SK-N-MC (cell line): ENCODE measurements around the gene C11orf71.

Source experiments
- DNase-seq: peaks from one replicate; pipeline ENCODE4 v3.0.0-alpha.2; 2011; ENCODE audit warnings: low read depth, low spot score
- H3K27ac ChIP-seq: fragments of 200-600 bp; sonication (generic); 2 replicates; pipeline ENCODE4 v1.5.1; 2016; ENCODE audit warnings: mixed run types
- H3K36me3 ChIP-seq: fragments of 200-600 bp; sonication (generic); 2 replicates; pipeline ENCODE4 v1.6.1; 2017; ENCODE audit warnings: antibody characterized with exemption, low read length, mixed read lengths; ENCODE audit not compliant: insufficient read depth
- H3K4me3 ChIP-seq: fragments of 200-600 bp; sonication (generic); 2 replicates; pipeline ENCODE4 v1.5.1; 2016
- H3K9ac ChIP-seq: fragments of 200-600 bp; sonication (generic); 2 replicates; pipeline ENCODE4 v1.8.0; 2017; ENCODE audit warnings: mixed run types, mixed read lengths; ENCODE audit not compliant: insufficient read length
- H3K9me3 ChIP-seq: fragments of 200-600 bp; sonication (generic); 2 replicates; pipeline ENCODE4 v1.6.1; 2017; ENCODE audit warnings: low read depth, mild to moderate bottlenecking, antibody characterized with exemption, low read length, moderate library complexity, mixed read lengths
- EZH2 ChIP-seq: fragments of 200-600 bp; sonication (generic); IDR thresholded peaks from one replicate; pipeline ENCODE4 v1.6.1; 2017; ENCODE audit warnings: antibody characterized with exemption
- FOXP2 ChIP-seq: optimal IDR thresholded peaks from 2 replicates; pipeline ENCODE3; 2011; ENCODE audit warnings: mild to moderate bottlenecking, moderate library complexity; ENCODE audit not compliant: insufficient read depth; ENCODE audit errors: extremely low read length, control extremely low read depth
- POLR2AphosphoS5 ChIP-seq: IDR thresholded peaks from 2 replicates; pipeline ENCODE4 v1.6.1; 2012; ENCODE audit warnings: mild to moderate bottlenecking, low read depth, low read length, borderline replicate concordance

Gene C11orf71

GRCh38 chr11:114413958-114414357, 13.6 kb upstream of the C11orf71 start:
- no peak overlapping the region for H3K9ac ChIP-seq
- DNase-seq, result no peak
- no peaks in the 10 kb centered on the region for H3K9me3 ChIP-seq
- no peak overlapping the region for H3K4me3 ChIP-seq
- TF ChIP-seq EZH2, result no peak
- no peak overlapping the region for H3K27ac ChIP-seq
- peaks cover 19% of the 10 kb centered on the region for H3K36me3 ChIP-seq

GRCh38 chr11:114412946-114413345, 12.6 kb upstream of the C11orf71 start:
- H3K36me3 ChIP-seq, result peaks cover 27% of the 10 kb centered on the region
- no peak for TF ChIP-seq FOXP2
- TF ChIP-seq POLR2AphosphoS5, result no peak
- H3K9me3 ChIP-seq, result no peaks in the 10 kb centered on the region
- no peak overlapping the region for H3K4me3 ChIP-seq
- DNase-seq, result no peak
- no peak overlapping the region for H3K9ac ChIP-seq
- no peak overlapping the region for H3K27ac ChIP-seq

GRCh38 chr11:114401311-114401710, 1.0 kb upstream of the C11orf71 start:
- H3K4me3 ChIP-seq, result peak overlapping the region; percentile 99
- TF ChIP-seq FOXP2 (no peak), POLR2AphosphoS5 (no peak), EZH2 (no peak)
- H3K27ac ChIP-seq, result peak overlapping the region; percentile 84
- DNase-seq, result no peak
- H3K36me3 ChIP-seq, result peaks cover 34% of the 10 kb centered on the region
- peak overlapping the region; percentile 99 for H3K9ac ChIP-seq
- H3K9me3 ChIP-seq, result no peaks in the 10 kb centered on the region

DNA sequence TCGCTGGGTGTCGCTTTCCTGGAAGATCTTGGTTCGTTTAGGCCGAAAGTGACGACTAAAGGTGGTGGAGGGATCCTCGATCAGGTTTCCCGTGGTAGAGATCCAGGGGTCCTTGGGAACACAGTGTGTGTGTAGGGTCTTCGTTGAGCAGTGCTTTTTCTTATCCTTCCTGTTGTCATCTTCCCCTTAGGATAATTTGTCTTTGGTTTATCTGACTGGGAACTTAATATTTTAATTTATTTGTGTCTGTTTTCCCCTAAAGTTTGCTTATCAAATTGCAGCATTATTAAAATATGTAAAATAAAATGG, 558 bp upstream of the C11orf71 start:
- peak overlapping the region; percentile 99 for H3K4me3 ChIP-seq
- H3K36me3 ChIP-seq, result peaks cover 30% of the 10 kb centered on the region
- H3K9me3 ChIP-seq, result no peaks in the 10 kb centered on the region
- H3K9ac ChIP-seq, result peak overlapping the region; percentile 99
- TF ChIP-seq EZH2 (no peak), POLR2AphosphoS5 (no peak), FOXP2 (no peak)
- H3K27ac ChIP-seq, result peak overlapping the region; percentile 84
- no peak for DNase-seq

DNA sequence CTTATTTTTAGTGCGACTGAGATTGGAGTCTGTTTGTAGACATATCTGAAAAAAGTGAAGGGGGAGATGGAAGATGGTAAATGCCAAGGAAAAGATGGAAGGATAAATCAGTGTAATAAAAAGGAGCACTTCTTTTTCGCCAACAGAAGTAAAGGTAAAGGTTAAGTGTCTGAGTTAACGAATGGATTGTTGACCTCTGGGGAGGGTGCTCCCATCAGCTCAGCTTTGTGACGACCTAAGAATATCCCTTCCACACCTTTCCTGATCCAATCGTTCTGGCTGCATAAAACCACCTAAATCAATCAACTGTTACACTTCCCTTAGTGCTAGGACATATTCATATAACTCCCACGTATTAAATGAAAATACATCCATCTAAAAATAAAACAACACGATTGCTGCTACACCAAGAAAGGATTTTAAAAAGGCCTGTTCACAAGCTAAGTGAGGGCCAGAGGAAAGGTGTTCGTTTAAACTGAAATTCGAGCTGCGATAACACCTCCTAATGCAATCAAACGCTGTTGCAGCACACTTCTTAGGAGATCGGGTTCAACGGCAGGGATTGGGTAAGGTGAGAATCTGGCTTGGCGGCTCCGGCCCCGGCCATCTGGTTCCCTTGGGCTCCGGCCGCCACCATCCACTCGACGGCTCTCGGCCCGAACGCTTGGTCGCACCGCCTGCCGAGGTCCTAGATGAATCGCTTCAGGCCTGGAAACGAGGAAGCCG, 658 bp downstream of the C11orf71 start:
- DNase-seq, result no peak
- Histone ChIP-seq H3K9me3 (no peaks in the 10 kb centered on the region), H3K4me3 (peak overlapping the region; percentile 99), H3K27ac (peak overlapping the region; percentile 91), H3K36me3 (peaks cover 20% of the 10 kb centered on the region), H3K9ac (peak overlapping the region; percentile 99)
- no peak for TF ChIP-seq FOXP2
- TF ChIP-seq POLR2AphosphoS5, result no peak
- TF ChIP-seq EZH2, result no peak

DNA sequence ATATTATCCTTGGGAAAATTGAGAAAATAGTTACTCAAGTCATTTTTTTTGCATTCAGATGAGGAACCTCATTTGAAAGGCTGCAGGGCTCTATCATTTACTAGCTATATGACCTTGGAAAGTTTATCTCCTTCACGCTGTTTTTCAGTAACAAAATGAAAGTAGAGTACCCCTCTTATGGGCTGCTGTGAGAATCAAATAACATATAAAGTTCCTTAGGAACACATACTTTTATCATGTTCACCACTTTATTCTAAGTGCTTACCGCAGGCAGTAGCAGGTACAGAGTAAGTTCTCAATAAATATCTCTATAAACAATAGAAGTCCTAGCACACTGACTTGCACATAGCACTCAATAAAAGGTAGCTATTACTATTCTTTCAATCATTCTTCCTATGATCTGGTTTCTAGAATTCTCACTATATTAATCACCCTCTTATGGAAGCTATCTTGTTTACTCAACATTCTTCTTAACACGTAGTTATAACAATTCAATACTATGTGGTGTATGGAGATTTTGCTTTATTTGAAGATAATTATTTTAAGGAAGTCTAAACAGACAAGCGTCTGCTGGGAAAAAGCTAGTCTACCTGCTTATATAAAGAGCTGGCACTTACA, 1.9 kb downstream of the C11orf71 start:
- no peak overlapping the region for H3K4me3 ChIP-seq
- H3K9ac ChIP-seq, result no peak overlapping the region
- no peaks in the 10 kb centered on the region for H3K9me3 ChIP-seq
- TF ChIP-seq FOXP2 (no peak), EZH2 (no peak)
- no peak overlapping the region for H3K27ac ChIP-seq
- H3K36me3 ChIP-seq, result peaks cover 10% of the 10 kb centered on the region
- DNase-seq, result no peak

GRCh38 chr11:114397349-114397982, 2.8 kb downstream of the C11orf71 start:
- Histone ChIP-seq H3K9ac (no peak overlapping the region), H3K4me3 (no peak overlapping the region), H3K27ac (no peak overlapping the region), H3K36me3 (peaks cover under 1% of the 10 kb centered on the region; the same call in 1 of the 2 replicates), H3K9me3 (no peaks in the 10 kb centered on the region)
- no peak for TF ChIP-seq EZH2
- TF ChIP-seq FOXP2, result no peak
- TF ChIP-seq POLR2AphosphoS5, result no peak
- no peak for DNase-seq

GRCh38 chr11:114396916-114397315, 3.4 kb downstream of the C11orf71 start:
- H3K27ac ChIP-seq, result no peak overlapping the region
- DNase-seq, result no peak
- no peaks in the 10 kb centered on the region for H3K9me3 ChIP-seq
- H3K4me3 ChIP-seq, result no peak overlapping the region
- TF ChIP-seq POLR2AphosphoS5, result no peak
- H3K9ac ChIP-seq, result no peak overlapping the region
- H3K36me3 ChIP-seq, result no peaks in the 10 kb centered on the region

DNA sequence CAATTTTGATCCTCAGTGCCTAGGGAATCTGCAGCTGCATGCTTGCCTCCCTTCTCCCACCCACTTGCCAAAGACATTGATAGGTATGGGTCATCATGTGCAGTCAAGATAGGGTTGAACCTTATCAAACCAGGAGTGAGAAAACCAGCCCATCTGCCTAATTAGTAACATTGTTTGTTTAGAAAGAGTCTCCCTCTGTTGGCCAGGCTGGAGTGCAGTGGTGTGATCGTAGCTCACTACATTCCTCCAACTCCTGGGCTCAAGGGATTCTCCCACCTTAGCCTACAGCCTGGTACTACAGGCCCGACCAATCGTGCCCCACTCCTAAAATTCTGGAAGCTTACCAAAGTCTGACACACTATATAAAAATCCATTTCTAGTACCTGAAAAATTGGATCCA, 4.6 kb downstream of the C11orf71 start:
- no peak for DNase-seq
- no peak overlapping the region for H3K9ac ChIP-seq
- no peaks in the 10 kb centered on the region for H3K9me3 ChIP-seq
- no peak for TF ChIP-seq POLR2AphosphoS5
- TF ChIP-seq EZH2, result no peak
- TF ChIP-seq FOXP2, result no peak
- H3K36me3 ChIP-seq, result no peaks in the 10 kb centered on the region
- no peak overlapping the region for H3K4me3 ChIP-seq
- H3K27ac ChIP-seq, result no peak overlapping the region
